HepG2 (cell line): ENCODE results near the gene WBP1. TPM values are rescaled to one million over a fixed set of nuclear protein-coding genes. Genes with fewer than 3 reads are reported as not detected.

Experiments used
- ERF ChIP-seq: IDR thresholded peaks from 2 replicates; pipeline ENCODE4 v1.6.1; 2018; ENCODE audit warnings: missing biosample characterization, missing genetic modification reagents
- FOSL1 ChIP-seq: sonication (generic); formaldehyde crosslinking; IDR thresholded peaks from 2 replicates; pipeline ENCODE4 v1.9.0; 2021; ENCODE audit warnings: missing genetic modification reagents, borderline replicate concordance
- HOXA9 ChIP-seq: sonication (generic); formaldehyde crosslinking; IDR thresholded peaks from 2 replicates; pipeline ENCODE4 v1.8.1; 2022; ENCODE audit warnings: missing genetic modification reagents, mild to moderate bottlenecking, moderate library complexity, borderline replicate concordance
- KLF6 ChIP-seq: IDR thresholded peaks from 2 replicates; pipeline ENCODE4 v1.8.0; 2016; ENCODE audit warnings: missing biosample characterization, missing genetic modification reagents
- MTF2 ChIP-seq: sonication (generic); formaldehyde crosslinking; IDR thresholded peaks from 2 replicates; pipeline ENCODE4 v1.5.0; 2020; ENCODE audit warnings: missing genetic modification reagents, borderline replicate concordance
- MYC ChIP-seq: sonication (generic); formaldehyde crosslinking; IDR thresholded peaks from 2 replicates; pipeline ENCODE4 v1.9.0; 2021; ENCODE audit warnings: missing genetic modification reagents, borderline replicate concordance
- RBFOX2 ChIP-seq: fragments of 200-400 bp; formaldehyde crosslinking; IDR thresholded peaks from 2 replicates; pipeline ENCODE4 v1.6.1; 2017; ENCODE audit warnings: low read depth, mild to moderate bottlenecking, low read length
- SALL2 ChIP-seq: sonication (generic); formaldehyde crosslinking; IDR thresholded peaks from 2 replicates; pipeline ENCODE4 v1.8.1; 2023; ENCODE audit warnings: mild to moderate bottlenecking, missing genetic modification reagents, inconsistent platforms
- TBP ChIP-seq: sonication (generic); formaldehyde crosslinking; IDR thresholded peaks from 2 replicates; pipeline ENCODE4 v1.5.0; 2020; ENCODE audit warnings: missing genetic modification reagents
- XBP1 ChIP-seq: sonication (generic); formaldehyde crosslinking; IDR thresholded peaks from 2 replicates; pipeline ENCODE4 v1.5.0; 2020; ENCODE audit warnings: missing genetic modification reagents
- ZBTB3 ChIP-seq: sonication (generic); formaldehyde crosslinking; IDR thresholded peaks from 2 replicates; pipeline ENCODE4 v1.4.0; 2020; ENCODE audit warnings: low read depth, mild to moderate bottlenecking, moderate library complexity, missing genetic modification reagents, borderline replicate concordance
- ZFY ChIP-seq: sonication (generic); formaldehyde crosslinking; IDR thresholded peaks from 2 replicates; pipeline ENCODE4 v1.4.0; 2020; ENCODE audit warnings: missing genetic modification reagents
- ZMAT3 ChIP-seq: sonication (generic); formaldehyde crosslinking; conservative IDR thresholded peaks from 2 replicates; pipeline ENCODE4 v1.7.0; 2021; ENCODE audit warnings: missing genetic modification reagents
- ZNF674 ChIP-seq: sonication (generic); formaldehyde crosslinking; IDR thresholded peaks from 2 replicates; pipeline ENCODE4 v1.5.0; 2020; ENCODE audit warnings: low read depth, mild to moderate bottlenecking, missing genetic modification reagents
- ZNF75D ChIP-seq: sonication (generic); formaldehyde crosslinking; IDR thresholded peaks from 2 replicates; pipeline ENCODE4 v1.8.1; 2023; ENCODE audit warnings: missing genetic modification reagents, mild to moderate bottlenecking, borderline replicate concordance
- ZNF878 ChIP-seq: sonication (generic); formaldehyde crosslinking; IDR thresholded peaks from 2 replicates; pipeline ENCODE4 v1.8.1; 2023; ENCODE audit warnings: mild to moderate bottlenecking, missing genetic modification reagents, moderate library complexity
- polyA plus RNA-seq, 8 experiments: library from polyadenylated mRNA; depleted of rRNA in 3 of 8; stranded (reverse) in 7 of 8; unstranded in 1 of 8; fragments of >200 nt; fragmentation: Illumina TruSeq in 4 of 8; extraction: Trizol in 4 of 8; gene quantifications; 2 replicates each; pipeline versions ENCODE4 v1.2.1 to v1.2.3, GENCODE V29; 2011 to 2016; ENCODE audit warnings: low read depth in 4 of 8, missing spikeins in 1 of 8, mixed read lengths in 1 of 8; ENCODE audit not compliant: insufficient read depth in 1 of 8
- total RNA-seq, 5 experiments: library from RNA; depleted of rRNA; stranded (reverse); fragments of >200 nt; fragmentation: Illumina TruSeq; extraction: Trizol; gene quantifications; 2 replicates each; pipeline ENCODE4 v1.2.3, GENCODE V29; 2016; ENCODE audit warnings: low read depth in 1 of 5
- TF ChIP-seq, protein P1 (sequence below): sonication (generic); formaldehyde crosslinking; IDR thresholded peaks from 2 replicates; pipeline ENCODE4 v1.4.0; 2020; ENCODE audit warnings: mild to moderate bottlenecking, low read depth, missing genetic modification reagents
- TF ChIP-seq, protein P2 (sequence below): sonication (generic); formaldehyde crosslinking; IDR thresholded peaks from 2 replicates; pipeline ENCODE4 v1.4.0; 2020; ENCODE audit warnings: mild to moderate bottlenecking, missing genetic modification reagents
- TF ChIP-seq, protein P3 (sequence below): sonication (generic); formaldehyde crosslinking; IDR thresholded peaks from 2 replicates; pipeline ENCODE4 v1.5.1; 2020; ENCODE audit warnings: missing genetic modification reagents, mild to moderate bottlenecking, borderline replicate concordance
- TF ChIP-seq, protein P4 (sequence below): sonication (generic); formaldehyde crosslinking; conservative IDR thresholded peaks from 2 replicates; pipeline ENCODE4 v1.8.0; 2022; ENCODE audit warnings: mild to moderate bottlenecking, moderate library complexity, missing genetic modification reagents
- TF ChIP-seq, protein P5 (sequence below): sonication (generic); formaldehyde crosslinking; IDR thresholded peaks from 2 replicates; pipeline ENCODE4 v1.5.1; 2020; ENCODE audit warnings: mild to moderate bottlenecking, missing genetic modification reagents, borderline replicate concordance
- TF ChIP-seq, protein P6 (sequence below): sonication (generic); IDR thresholded peaks from 2 replicates; pipeline ENCODE4 v1.6.1; 2016; ENCODE audit warnings: low read depth, borderline replicate concordance

WBP1 gene
- total and polyA plus RNA-seq, 2 of the 13 experiments (the other 11 are each of a cell fraction or from before 2014, with no cell fraction given) = 38.8 to 85.7 TPM

DNA sequence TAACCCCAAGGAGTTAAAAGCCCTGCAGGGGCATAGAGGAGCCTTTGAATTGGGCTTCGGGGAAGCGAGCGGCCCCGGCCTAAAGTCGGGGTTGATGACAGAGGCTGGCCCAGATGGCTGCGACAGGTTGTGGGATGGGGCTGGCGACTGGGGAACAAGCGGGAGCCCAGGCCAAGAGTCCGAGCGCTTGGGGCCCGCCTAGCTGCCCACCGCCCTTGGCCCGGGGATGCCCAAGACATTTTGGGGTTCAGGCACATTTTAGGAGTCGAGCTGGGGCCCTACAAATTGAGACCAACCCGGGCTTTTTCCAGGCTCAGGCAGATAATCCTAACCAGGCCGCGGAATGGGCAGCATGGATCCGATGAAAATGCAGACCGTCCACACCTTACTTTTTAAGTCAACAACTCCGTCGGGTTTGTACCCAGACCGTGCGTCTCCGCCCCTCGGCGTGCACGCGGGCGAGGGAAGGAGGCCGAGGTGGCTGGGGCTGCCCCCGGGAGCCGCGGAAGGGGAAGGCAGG lies 17.0 kb upstream of the WBP1 start (continued):
- TF ChIP-seq, protein P1, sequence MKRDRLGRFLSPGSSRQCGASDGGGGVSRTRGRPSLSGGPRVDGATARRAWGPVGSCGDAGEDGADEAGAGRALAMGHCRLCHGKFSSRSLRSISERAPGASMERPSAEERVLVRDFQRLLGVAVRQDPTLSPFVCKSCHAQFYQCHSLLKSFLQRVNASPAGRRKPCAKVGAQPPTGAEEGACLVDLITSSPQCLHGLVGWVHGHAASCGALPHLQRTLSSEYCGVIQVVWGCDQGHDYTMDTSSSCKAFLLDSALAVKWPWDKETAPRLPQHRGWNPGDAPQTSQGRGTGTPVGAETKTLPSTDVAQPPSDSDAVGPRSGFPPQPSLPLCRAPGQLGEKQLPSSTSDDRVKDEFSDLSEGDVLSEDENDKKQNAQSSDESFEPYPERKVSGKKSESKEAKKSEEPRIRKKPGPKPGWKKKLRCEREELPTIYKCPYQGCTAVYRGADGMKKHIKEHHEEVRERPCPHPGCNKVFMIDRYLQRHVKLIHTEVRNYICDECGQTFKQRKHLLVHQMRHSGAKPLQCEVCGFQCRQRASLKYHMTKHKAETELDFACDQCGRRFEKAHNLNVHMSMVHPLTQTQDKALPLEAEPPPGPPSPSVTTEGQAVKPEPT = no peak
- TF ChIP-seq ZNF75D (CRISPR knock-in tag) = no peak
- TF ChIP-seq HOXA9 (CRISPR knock-in tag) = 0 out of 2 replicates have a peak, but pooled peaks have one; percentile 59
- no peak for TF ChIP-seq XBP1 (CRISPR knock-in tag)
- no peak for TF ChIP-seq KLF6 (CRISPR knock-in tag)
- 0 out of 2 replicates have a peak, but pooled peaks have one; percentile 42 for TF ChIP-seq FOSL1
- no peak; the same call in 1 of the 2 replicates for TF ChIP-seq MTF2
- 0 out of 2 replicates have a peak, but pooled peaks have one; percentile 0 for TF ChIP-seq SALL2 (CRISPR knock-in tag)
- TF ChIP-seq, protein P2, sequence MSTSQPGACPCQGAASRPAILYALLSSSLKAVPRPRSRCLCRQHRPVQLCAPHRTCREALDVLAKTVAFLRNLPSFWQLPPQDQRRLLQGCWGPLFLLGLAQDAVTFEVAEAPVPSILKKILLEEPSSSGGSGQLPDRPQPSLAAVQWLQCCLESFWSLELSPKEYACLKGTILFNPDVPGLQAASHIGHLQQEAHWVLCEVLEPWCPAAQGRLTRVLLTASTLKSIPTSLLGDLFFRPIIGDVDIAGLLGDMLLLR (CRISPR knock-in tag) = no peak
- no peak for TF ChIP-seq RBFOX2
- TF ChIP-seq ZNF878 = 0 out of 2 replicates have a peak, but pooled peaks have one; percentile 6
- TF ChIP-seq, protein P3, sequence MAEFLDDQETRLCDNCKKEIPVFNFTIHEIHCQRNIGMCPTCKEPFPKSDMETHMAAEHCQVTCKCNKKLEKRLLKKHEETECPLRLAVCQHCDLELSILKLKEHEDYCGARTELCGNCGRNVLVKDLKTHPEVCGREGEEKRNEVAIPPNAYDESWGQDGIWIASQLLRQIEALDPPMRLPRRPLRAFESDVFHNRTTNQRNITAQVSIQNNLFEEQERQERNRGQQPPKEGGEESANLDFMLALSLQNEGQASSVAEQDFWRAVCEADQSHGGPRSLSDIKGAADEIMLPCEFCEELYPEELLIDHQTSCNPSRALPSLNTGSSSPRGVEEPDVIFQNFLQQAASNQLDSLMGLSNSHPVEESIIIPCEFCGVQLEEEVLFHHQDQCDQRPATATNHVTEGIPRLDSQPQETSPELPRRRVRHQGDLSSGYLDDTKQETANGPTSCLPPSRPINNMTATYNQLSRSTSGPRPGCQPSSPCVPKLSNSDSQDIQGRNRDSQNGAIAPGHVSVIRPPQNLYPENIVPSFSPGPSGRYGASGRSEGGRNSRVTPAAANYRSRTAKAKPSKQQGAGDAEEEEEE (CRISPR knock-in tag) = no peak
- TF ChIP-seq ZBTB3 (CRISPR knock-in tag) = no peak
- TF ChIP-seq ZNF674 (CRISPR knock-in tag) = no peak
- TF ChIP-seq, protein P4, sequence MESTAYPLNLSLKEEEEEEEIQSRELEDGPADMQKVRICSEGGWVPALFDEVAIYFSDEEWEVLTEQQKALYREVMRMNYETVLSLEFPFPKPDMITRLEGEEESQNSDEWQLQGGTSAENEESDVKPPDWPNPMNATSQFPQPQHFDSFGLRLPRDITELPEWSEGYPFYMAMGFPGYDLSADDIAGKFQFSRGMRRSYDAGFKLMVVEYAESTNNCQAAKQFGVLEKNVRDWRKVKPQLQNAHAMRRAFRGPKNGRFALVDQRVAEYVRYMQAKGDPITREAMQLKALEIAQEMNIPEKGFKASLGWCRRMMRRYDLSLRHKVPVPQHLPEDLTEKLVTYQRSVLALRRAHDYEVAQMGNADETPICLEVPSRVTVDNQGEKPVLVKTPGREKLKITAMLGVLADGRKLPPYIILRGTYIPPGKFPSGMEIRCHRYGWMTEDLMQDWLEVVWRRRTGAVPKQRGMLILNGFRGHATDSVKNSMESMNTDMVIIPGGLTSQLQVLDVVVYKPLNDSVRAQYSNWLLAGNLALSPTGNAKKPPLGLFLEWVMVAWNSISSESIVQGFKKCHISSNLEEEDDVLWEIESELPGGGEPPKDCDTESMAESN (CRISPR knock-in tag) = no peak; the same call in 1 of the 2 replicates
- TF ChIP-seq, protein P5, sequence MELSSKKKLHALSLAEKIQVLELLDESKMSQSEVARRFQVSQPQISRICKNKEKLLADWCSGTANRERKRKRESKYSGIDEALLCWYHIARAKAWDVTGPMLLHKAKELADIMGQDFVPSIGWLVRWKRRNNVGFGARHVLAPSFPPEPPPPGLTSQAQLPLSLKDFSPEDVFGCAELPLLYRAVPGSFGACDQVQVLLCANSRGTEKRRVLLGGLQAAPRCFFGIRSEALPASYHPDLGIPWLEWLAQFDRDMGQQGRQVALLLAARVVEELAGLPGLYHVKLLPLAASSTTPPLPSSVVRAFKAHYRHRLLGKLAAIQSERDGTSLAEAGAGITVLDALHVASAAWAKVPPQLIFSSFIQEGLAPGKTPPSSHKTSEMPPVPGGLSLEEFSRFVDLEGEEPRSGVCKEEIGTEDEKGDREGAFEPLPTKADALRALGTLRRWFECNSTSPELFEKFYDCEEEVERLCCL (CRISPR knock-in tag) = no peak
- no peak for TF ChIP-seq ERF
- no peak for TF ChIP-seq TBP (CRISPR knock-in tag)
- TF ChIP-seq, protein P6, sequence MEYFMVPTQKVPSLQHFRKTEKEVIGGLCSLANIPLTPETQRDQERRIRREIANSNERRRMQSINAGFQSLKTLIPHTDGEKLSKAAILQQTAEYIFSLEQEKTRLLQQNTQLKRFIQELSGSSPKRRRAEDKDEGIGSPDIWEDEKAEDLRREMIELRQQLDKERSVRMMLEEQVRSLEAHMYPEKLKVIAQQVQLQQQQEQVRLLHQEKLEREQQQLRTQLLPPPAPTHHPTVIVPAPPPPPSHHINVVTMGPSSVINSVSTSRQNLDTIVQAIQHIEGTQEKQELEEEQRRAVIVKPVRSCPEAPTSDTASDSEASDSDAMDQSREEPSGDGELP = no peak
- peak; percentile 30; the same call in 1 of the 2 replicates for TF ChIP-seq MYC (CRISPR knock-in tag)
- no peak for TF ChIP-seq ZFY
- no peak; the same call in 1 of the 2 replicates for TF ChIP-seq ZMAT3 (CRISPR knock-in tag)
